GM12878 (cell line): ENCODE measurements around the gene HOXD9. TPM values are rescaled to one million over a fixed set of nuclear protein-coding genes. Genes with fewer than 3 reads are reported as not detected.

ENCODE experiments used
- ATAC-seq: fragments of 200-7000 bp; cut with Tn5 transposase; 3 replicates; pipeline ENCODE4 v1.9.1; 2020; ENCODE audit warnings: mild to moderate bottlenecking, moderate library complexity
- BruUV-seq: library from RNA; stranded (reverse); fragments of 400-500 nt; replicated peaks from 2 replicates; lab custom pipeline; 2021; lab: Mats Ljungman, UMichigan
- CTCF ChIA-PET: fragments of 300-600 bp; sonication (Branson Sonifier 250); formaldehyde crosslinking; extraction: SDS; loops from one replicate; lab custom pipeline; 2021; ENCODE audit warnings: inconsistent platforms; lab: Yijun Ruan, JAX
- POLR2A ChIA-PET: fragments of 350-600 bp; formaldehyde crosslinking; extraction: SDS; loops from one replicate; lab custom pipeline; 2021; ENCODE audit warnings: inconsistent platforms; lab: Charles Lee
- RAD21 ChIA-PET: fragments of 300-600 bp; sonication (Branson Sonifier 250); formaldehyde crosslinking; loops from one replicate; lab custom pipeline; 2023; ENCODE audit warnings: antibody characterized with exemption; ENCODE audit not compliant: unreplicated experiment; lab: Charles Lee
- SMC1A ChIA-PET: fragments of 300-600 bp; sonication (Branson Sonifier 250); formaldehyde crosslinking; loops from one replicate; lab custom pipeline; 2023; ENCODE audit not compliant: unreplicated experiment, uncharacterized antibody; lab: Charles Lee
- DNase-seq: peaks from one replicate; pipeline ENCODE4 v3.0.0-alpha.2; 2011; ENCODE audit warnings: low read depth, low spot score
- FAIRE-seq: peaks from 3 replicates; lab custom pipeline; 2011; peaks lifted over from hg19 to GRCh38; lab: Jason Lieb, UNC
- H2AFZ ChIP-seq: 2 replicates; pipeline ENCODE4 v1.6.0; 2011; ENCODE audit warnings: low read depth, low read length, control low read depth; ENCODE audit not compliant: control insufficient read depth
- H3K27ac ChIP-seq: 2 replicates; pipeline ENCODE4 v1.5.1; 2011; ENCODE audit warnings: control low read depth; ENCODE audit not compliant: control insufficient read depth, insufficient read depth
- H3K27me3 ChIP-seq, 2 experiments: replicated peaks in 1 of 2; 2 replicates each; pipeline versions ENCODE4 v1.6.0 to v1.6.1; 2011; ENCODE audit warnings: low read length in 1 of 2; ENCODE audit not compliant: control insufficient read depth in 2 of 2, insufficient read depth in 2 of 2
- H3K36me3 ChIP-seq, 2 experiments: 2 replicates each; pipeline ENCODE4 v1.5.1; 2011; ENCODE audit warnings: low read length in 1 of 2; ENCODE audit not compliant: control insufficient read depth in 2 of 2, insufficient read depth in 2 of 2
- H3K4me1 ChIP-seq: 2 replicates; pipeline ENCODE4 v1.6.1; 2011; ENCODE audit warnings: mild to moderate bottlenecking, low read length, moderate library complexity, mixed read lengths; ENCODE audit not compliant: control insufficient read depth, insufficient read depth
- H3K4me2 ChIP-seq: 2 replicates; pipeline ENCODE4 v1.6.0; 2011; ENCODE audit warnings: control low read depth; ENCODE audit not compliant: control insufficient read depth, insufficient read depth
- H3K4me3 ChIP-seq: fragments of 200-600 bp; sonication (generic); 2 replicates; pipeline ENCODE4 v1.5.1; 2016
- H3K79me2 ChIP-seq: 2 replicates; pipeline ENCODE4 v1.6.0; 2011; ENCODE audit warnings: low read length; ENCODE audit not compliant: control insufficient read depth, insufficient read depth
- H3K9ac ChIP-seq: 2 replicates; pipeline ENCODE4 v1.8.0; 2011; ENCODE audit warnings: low read length, control low read depth, mixed read lengths; ENCODE audit not compliant: control insufficient read depth, insufficient read depth
- H3K9me3 ChIP-seq: replicated peaks from 3 replicates; pipeline ENCODE4 v1.5.1; 2011; ENCODE audit warnings: mild to moderate bottlenecking, low read length; ENCODE audit not compliant: control insufficient read depth, insufficient read depth
- H4K20me1 ChIP-seq: 2 replicates; pipeline ENCODE4 v1.6.0; 2011; ENCODE audit not compliant: control insufficient read depth, insufficient read depth
- BMI1 ChIP-seq: fragments of 450-650 bp; IDR thresholded peaks from 2 replicates; pipeline ENCODE4 v1.6.1; 2016; ENCODE audit warnings: mild to moderate bottlenecking, moderate library complexity, borderline replicate concordance
- RB1 ChIP-seq: fragments of 450-650 bp; formaldehyde crosslinking; IDR thresholded peaks from 2 replicates; pipeline ENCODE4 v1.6.1; 2017; ENCODE audit warnings: mild to moderate bottlenecking, borderline replicate concordance
- WGBS: methylation state at CpG from one replicate; pipeline ENCODE4 v1.1.6; 2016; ENCODE audit warnings: low lambda C conversion rate; ENCODE audit not compliant: insufficient replicate concordance, insufficient coverage; ENCODE audit errors: missing lambda C conversion rate; 5-methylcytosine and 5-hydroxymethylcytosine counted together
- in situ Hi-C: fragments of 300-500 bp; cut with MboI; formaldehyde crosslinking; loops from 9 replicates; pipeline ENCODE4 v1.14.3; 2018; ENCODE audit warnings: mixed read lengths
- intact Hi-C: fragments of 100-400 bp; cut with micrococcal nuclease; formaldehyde crosslinking; loops from one replicate; pipeline ENCODE4 v1.14.2; 2022; ENCODE audit not compliant: unreplicated experiment
- polyA plus RNA-seq, 11 experiments: library from polyadenylated mRNA; depleted of rRNA in 4 of 11; unstranded in 6 of 11; stranded (reverse) in 5 of 11; fragments of >200 nt; fragmentation: Nextera tagmentation in 4 of 11; fragmentation: Illumina TruSeq in 1 of 11; extraction: Ambion mirVana in 4 of 11; extraction: Trizol in 1 of 11; gene quantifications; 1 replicate in 1 of 11; 2 replicates in 10 of 11; pipeline versions ENCODE4 v1.2.1 to v1.2.3, GENCODE V29; 2011 to 2016; ENCODE audit warnings: inconsistent platforms in 2 of 11, missing spikeins in 2 of 11, low read depth in 1 of 11
- total RNA-seq, 4 experiments: library from RNA; depleted of rRNA in 3 of 4; stranded (reverse); fragments of >200 nt in 3 of 4; fragmentation: Illumina TruSeq in 1 of 4; extraction: Trizol in 1 of 4; gene quantifications; 2 replicates each; pipeline versions ENCODE4 v1.2.1 to v1.2.3, GENCODE V29; 2013 to 2021

Gene HOXD9
- total and polyA plus RNA-seq, 10 of the 15 experiments (the other 5 are each of a cell fraction or from before 2014, with no cell fraction given) = not detected

DNA sequence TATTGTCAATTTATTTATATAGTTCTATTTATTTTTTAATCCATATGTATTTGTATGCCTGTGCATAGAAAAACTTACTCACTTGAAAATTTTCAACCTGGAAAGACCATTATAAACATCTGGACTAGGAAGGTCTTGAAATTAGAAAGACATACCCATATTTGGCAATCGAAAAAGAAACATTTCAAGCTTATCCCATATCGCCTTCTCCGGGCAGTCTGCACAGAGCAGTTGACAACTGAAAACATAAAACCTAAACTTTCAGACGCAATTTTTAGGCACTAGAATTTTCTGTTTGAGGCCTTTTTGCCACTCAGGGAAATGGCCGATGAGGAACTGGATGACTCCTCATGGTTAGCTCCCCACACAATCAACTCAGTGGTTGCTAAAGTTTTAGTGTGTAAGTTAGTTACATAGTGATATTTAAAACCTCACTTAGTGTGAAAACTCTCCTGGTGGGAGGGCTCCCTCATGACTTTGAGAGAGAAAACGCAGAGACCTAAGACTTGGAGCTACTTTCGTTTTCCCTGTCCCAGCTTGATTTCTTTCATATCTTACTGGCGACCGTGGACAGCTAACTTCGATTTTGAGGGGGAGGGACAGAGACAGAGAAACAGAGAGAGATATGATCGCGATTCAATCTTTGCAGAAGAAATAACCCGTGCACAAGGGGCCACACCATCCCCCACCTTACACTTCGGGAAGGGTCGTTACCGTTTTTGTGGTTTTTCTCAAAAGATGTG is 26.1 kb upstream of the HOXD9 start:
- H3K27me3 ChIP-seq = peaks cover 14 to 41% of the 10 kb centered on the region in 2 experiments
- SMC1A ChIA-PET = interaction anchor here (0.6 to 4.7 kb wide), 9 partner anchors 8 to 1347 kb away, joined by 3 to 56 read pairs (median 3); no protein-coding TSS in a partner anchor

More for the DNA sequence above, 26.1 kb upstream of the HOXD9 start:
- BruUV-seq = no TSS peak
- no peaks in the 10 kb centered on the region for H3K36me3 ChIP-seq
- H3K79me2 ChIP-seq = no peaks in the 10 kb centered on the region
- ATAC-seq (peak; percentile 10; the same call in 1 of the 3 replicates), FAIRE-seq (no peak), DNase-seq (no peak)
- WGBS = 31% methylated on average over 16 of the region's 16 CpGs
- no peaks in the 10 kb centered on the region; the same call in 2 of the 3 replicates for H3K9me3 ChIP-seq
- peak overlapping the region; percentile 44 for H3K4me3 ChIP-seq
- peak; percentile 71; the same call in 1 of the 2 replicates for TF ChIP-seq BMI1
- TF ChIP-seq RB1 = no peak
- POLR2A ChIA-PET = no interaction called here
- peak overlapping the region; percentile 23; the same call in 1 of the 2 replicates for H2AFZ ChIP-seq
- peaks cover 3% of the 10 kb centered on the region; the same call in 1 of the 2 replicates for H3K4me1 ChIP-seq
- intact Hi-C loops (loop anchor here (2.0 kb wide), 1 partner anchor 786 kb away; no protein-coding TSS in a partner anchor), in situ Hi-C loops (loop anchor here (5.0 kb wide), 2 partner anchors 409 to 729 kb away; no protein-coding TSS in a partner anchor)
- CTCF ChIA-PET = interaction anchor here (0.6 to 3.7 kb wide), 15 partner anchors 12 to 1399 kb away, joined by 3 to 83 read pairs (median 4); partner anchors contain the start of gene EVX2
- RAD21 ChIA-PET = interaction anchor here (0.8 to 3.0 kb wide), 5 partner anchors 407 to 1347 kb away, joined by 3 to 50 read pairs (median 4); no protein-coding TSS in a partner anchor
- H4K20me1 ChIP-seq = no peaks in the 10 kb centered on the region
- peak overlapping the region; percentile 87 for H3K4me2 ChIP-seq
- H3K27ac ChIP-seq = no peak overlapping the region
- H3K9ac ChIP-seq = no peak overlapping the region; the same call in 1 of the 2 replicates
